H9 (cell line): ENCODE measurements around the gene C1QTNF6. TPM values are rescaled to one million over a fixed set of nuclear protein-coding genes. Genes with fewer than 3 reads are reported as not detected.

Experiments used
- DNase-seq: peaks from one replicate; pipeline ENCODE4 v3.0.0-alpha.2; 2017
- H2AFZ ChIP-seq: one replicate; pipeline ENCODE4 v1.6.1; 2013; ENCODE audit warnings: mild to moderate bottlenecking, low read length, control low read depth, moderate library complexity
- H2AK5ac ChIP-seq: 2 replicates; pipeline ENCODE4 v1.6.1; 2013; ENCODE audit warnings: low read length, control low read depth, mixed read lengths; ENCODE audit not compliant: insufficient read length
- H2BK120ac ChIP-seq: one replicate; pipeline ENCODE4 v1.6.1; 2013; ENCODE audit warnings: low read depth, mild to moderate bottlenecking, low read length, control low read depth, inconsistent platforms; ENCODE audit not compliant: poor library complexity, severe bottlenecking
- H2BK12ac ChIP-seq: 2 replicates; pipeline ENCODE4 v1.6.1; 2013; ENCODE audit warnings: low read length, control low read depth, mixed read lengths, low read depth; ENCODE audit not compliant: insufficient read length
- H2BK15ac ChIP-seq: 2 replicates; pipeline ENCODE4 v1.6.1; 2013; ENCODE audit warnings: low read depth, low read length, control low read depth
- H2BK20ac ChIP-seq: one replicate; pipeline ENCODE4 v1.6.1; 2013; ENCODE audit warnings: low read depth, mild to moderate bottlenecking, low read length, control low read depth, inconsistent platforms; ENCODE audit not compliant: poor library complexity, severe bottlenecking
- H2BK5ac ChIP-seq: 2 replicates; pipeline ENCODE4 v1.6.1; 2013; ENCODE audit warnings: low read length, control low read depth, mixed read lengths; ENCODE audit not compliant: insufficient read length
- H3K14ac ChIP-seq: 2 replicates; pipeline ENCODE4 v1.6.1; 2013; ENCODE audit warnings: low read length, control low read depth; ENCODE audit not compliant: insufficient read depth
- H3K18ac ChIP-seq: 2 replicates; pipeline ENCODE4 v1.6.1; 2013; ENCODE audit warnings: low read depth, mild to moderate bottlenecking, mixed read lengths, low read length, control low read depth; ENCODE audit not compliant: insufficient read length
- H3K23ac ChIP-seq: 2 replicates; pipeline ENCODE4 v1.6.1; 2013; ENCODE audit warnings: low read length, control low read depth, mixed read lengths, low read depth; ENCODE audit not compliant: insufficient read length
- H3K23me2 ChIP-seq: 2 replicates; pipeline ENCODE4 v1.6.1; 2013; ENCODE audit warnings: low read depth, mild to moderate bottlenecking, mixed read lengths, low read length, control low read depth; ENCODE audit not compliant: insufficient read length, poor library complexity, severe bottlenecking
- H3K27ac ChIP-seq: 2 replicates; pipeline ENCODE4 v1.5.1; 2013; ENCODE audit warnings: low read length, control low read depth, mixed read lengths, low read depth; ENCODE audit not compliant: insufficient read length
- H3K27me3 ChIP-seq: 2 replicates; pipeline ENCODE4 v1.6.1; 2013; ENCODE audit warnings: low read length, control low read depth, inconsistent platforms; ENCODE audit not compliant: insufficient read depth
- H3K4ac ChIP-seq: 2 replicates; pipeline ENCODE4 v1.6.1; 2013; ENCODE audit warnings: low read depth, mild to moderate bottlenecking, control low read depth, inconsistent platforms, low read length, moderate library complexity
- H3K4me1 ChIP-seq: 2 replicates; pipeline ENCODE4 v1.6.1; 2013; ENCODE audit warnings: low read length, control low read depth, inconsistent platforms; ENCODE audit not compliant: insufficient read depth
- H3K4me2 ChIP-seq: 2 replicates; pipeline ENCODE4 v1.6.1; 2013; ENCODE audit warnings: low read length, control low read depth, mixed read lengths; ENCODE audit not compliant: insufficient read length, insufficient read depth
- H3K56ac ChIP-seq: 2 replicates; pipeline ENCODE4 v1.6.1; 2013; ENCODE audit warnings: low read depth, mild to moderate bottlenecking, mixed read lengths, low read length, control low read depth; ENCODE audit not compliant: insufficient read length
- H3K79me1 ChIP-seq: 2 replicates; pipeline ENCODE4 v1.6.1; 2013; ENCODE audit warnings: low read depth, mild to moderate bottlenecking, moderate library complexity, low read length, control low read depth, inconsistent platforms; ENCODE audit not compliant: insufficient read depth, poor library complexity, severe bottlenecking
- H3K79me2 ChIP-seq: 2 replicates; pipeline ENCODE4 v1.6.1; 2013; ENCODE audit warnings: low read length, control low read depth, inconsistent platforms; ENCODE audit not compliant: insufficient read depth
- H3K9ac ChIP-seq: 2 replicates; pipeline ENCODE4 v1.6.1; 2013; ENCODE audit warnings: low read length, control low read depth, mixed read lengths; ENCODE audit not compliant: insufficient read length; ENCODE audit errors: extremely low read depth
- H3K9me3 ChIP-seq: one replicate; pipeline ENCODE4 v1.6.1; 2013; ENCODE audit warnings: low read depth, low read length, inconsistent platforms; ENCODE audit not compliant: control insufficient read depth
- H3T11ph ChIP-seq: one replicate; pipeline ENCODE4 v1.6.1; 2013; ENCODE audit warnings: mild to moderate bottlenecking, low read length, control low read depth, inconsistent platforms
- H4K20me1 ChIP-seq: one replicate; pipeline ENCODE4 v1.6.1; 2013; ENCODE audit not compliant: control insufficient read depth, insufficient read length, insufficient read depth
- H4K5ac ChIP-seq: 2 replicates; pipeline ENCODE4 v1.6.1; 2013; ENCODE audit warnings: low read depth, mild to moderate bottlenecking, mixed read lengths, low read length, control low read depth; ENCODE audit not compliant: insufficient read length
- H4K8ac ChIP-seq: replicated peaks from 2 replicates; pipeline ENCODE4 v1.6.1; 2013; ENCODE audit warnings: low read length, control low read depth, mixed read lengths, low read depth; ENCODE audit not compliant: insufficient read length
- H4K91ac ChIP-seq: 2 replicates; pipeline ENCODE4 v1.6.1; 2013; ENCODE audit warnings: low read depth, mild to moderate bottlenecking, moderate library complexity, mixed read lengths, low read length, control low read depth; ENCODE audit not compliant: insufficient read length
- H3K27ac Mint-ChIP-seq, 3 experiments: 2 replicates in 2 of 3; 3 replicates in 1 of 3; pipeline ENCODE4 v1.8.0; 2020 to 2021; ENCODE audit warnings: mixed read lengths in 3 of 3, mild to moderate bottlenecking in 1 of 3, moderate library complexity in 1 of 3
- H3K27me3 Mint-ChIP-seq: 2 replicates; pipeline ENCODE4 v1.8.0; 2021; ENCODE audit warnings: low read depth, mild to moderate bottlenecking, moderate library complexity, mixed read lengths
- H3K36me3 Mint-ChIP-seq, 3 experiments: 2 replicates in 2 of 3; 3 replicates in 1 of 3; pipeline ENCODE4 v1.8.0; 2020 to 2021; ENCODE audit warnings: low read depth in 3 of 3, mixed read lengths in 3 of 3; ENCODE audit not compliant: insufficient read depth in 1 of 3
- H3K4me1 Mint-ChIP-seq, 2 experiments: 2 replicates each; pipeline ENCODE4 v1.8.0; 2020; ENCODE audit warnings: mixed read lengths in 2 of 2
- H3K4me3 Mint-ChIP-seq, 2 experiments: 2 replicates in 1 of 2; 3 replicates in 1 of 2; pipeline ENCODE4 v1.8.0; 2020 to 2021; ENCODE audit warnings: mild to moderate bottlenecking in 2 of 2, mixed read lengths in 2 of 2, moderate library complexity in 1 of 2
- H3K9me3 Mint-ChIP-seq, 2 experiments: 2 replicates in 1 of 2; 3 replicates in 1 of 2; pipeline ENCODE4 v1.8.0; 2020; ENCODE audit warnings: mild to moderate bottlenecking in 2 of 2, mixed read lengths in 2 of 2, moderate library complexity in 1 of 2
- CTCF ChIP-seq: fragments of 200-600 bp; sonication (generic); conservative IDR thresholded peaks from 3 replicates; pipeline ENCODE4 v1.8.0; 2021; ENCODE audit warnings: antibody characterized with exemption, mild to moderate bottlenecking
- WGBS: extraction: QIAGEN DNeasy Blood & Tissue Kit; methylation state at CpG from one replicate; pipeline ENCODE4 v1.1.7; 2013; ENCODE audit warnings: missing lambda C conversion rate, low lambda C conversion rate, mixed read lengths; ENCODE audit not compliant: insufficient read length; ENCODE audit errors: extremely low coverage; 5-methylcytosine and 5-hydroxymethylcytosine counted together
- total RNA-seq: library from RNA; stranded (reverse); gene quantifications from 2 replicates; pipeline ENCODE4 v1.2.1, GENCODE V29; 2021

Gene C1QTNF6
- total RNA-seq, 1 experiment from 2014 or later, result 5.0 TPM

GRCh38 chr22:37132773-37133172 is 55.3 kb downstream of the C1QTNF6 start:
- Histone ChIP-seq H2BK5ac (no peak overlapping the region), H2BK20ac (no peak overlapping the region), H2BK12ac (no peak overlapping the region), H3K9ac (no peak overlapping the region), H4K91ac (no peak overlapping the region), H3K4me1 (no peaks in the 10 kb centered on the region), H3K79me1 (no peaks in the 10 kb centered on the region), H3K4me2 (no peak overlapping the region), H3K23ac (no peak overlapping the region), H3K9me3 (no peaks in the 10 kb centered on the region), H4K5ac (no peak overlapping the region), H3K18ac (no peak overlapping the region), H2AK5ac (no peak overlapping the region), H3K79me2 (no peaks in the 10 kb centered on the region), H3K27me3 (no peaks in the 10 kb centered on the region), H3K14ac (no peak overlapping the region), H2AFZ (no peak overlapping the region), H3K23me2 (no peaks in the 10 kb centered on the region), H2BK120ac (no peak overlapping the region), H4K8ac (no peak overlapping the region), H3K4ac (no peak overlapping the region), H4K20me1 (no peaks in the 10 kb centered on the region), H3K27ac (no peak overlapping the region), H2BK15ac (no peak overlapping the region), H3K56ac (no peak overlapping the region), H3T11ph (no peak overlapping the region)
- no peak for DNase-seq
- WGBS, result no CpG with 5 or more reads among the region's 7 CpGs
- no peak overlapping the region; a peak in 1 of 5 replicates for H3K4me3 Mint-ChIP-seq
- H3K27me3 Mint-ChIP-seq, result peaks cover 15% of the 10 kb centered on the region
- TF ChIP-seq CTCF, result no peak
- no peak overlapping the region for H3K27ac Mint-ChIP-seq
- H3K9me3 Mint-ChIP-seq, result 0 out of 5 replicates have a peak, but pooled peaks cover 0 to 2% of the 10 kb centered on the region in 2 experiments
- peaks cover 0 to 8% of the 10 kb centered on the region in 2 experiments; a peak in 2 of 4 replicates for H3K4me1 Mint-ChIP-seq
- H3K36me3 Mint-ChIP-seq, result peaks cover 0 to 2% (median 0%) of the 10 kb centered on the region in 3 experiments; a peak in 1 of 7 replicates

Other genes starting within 250 kb of the C1QTNF6 start
- gene TST, start 168.8 kb downstream of the C1QTNF6 start, total RNA-seq, result 31.2 and 31.9 TPM in 2 replicates
- 70.5 and 72.8 TPM in 2 replicates for gene MPST, start 168.5 kb downstream of the C1QTNF6 start, total RNA-seq
- gene KCTD17, start 136.5 kb downstream of the C1QTNF6 start, total RNA-seq, result 34.1 and 36.8 TPM in 2 replicates
- gene TMPRSS6, start 78.5 kb downstream of the C1QTNF6 start, total RNA-seq, result not detected in 2 replicates
- gene IL2RB, start 38.3 kb downstream of the C1QTNF6 start, total RNA-seq, result 0.35 TPM in 2 replicates
- 0.68 and 0.72 TPM in 2 replicates for gene SSTR3, start 24.2 kb upstream of the C1QTNF6 start, total RNA-seq
- gene RAC2, start 56.0 kb upstream of the C1QTNF6 start, total RNA-seq, result 2.5 and 2.8 TPM in 2 replicates
- gene CYTH4, start 94.3 kb upstream of the C1QTNF6 start, total RNA-seq, result not detected in 2 replicates
- 0.64 and 0.70 TPM in 2 replicates for gene ELFN2, start 239.2 kb upstream of the C1QTNF6 start, total RNA-seq